A673 (cell line): ENCODE data around the gene FCN2. TPM values are rescaled to one million over a fixed set of nuclear protein-coding genes. Genes with fewer than 3 reads are reported as not detected.

Experiments used
- BruUV-seq: library from RNA; stranded (reverse); fragments of 400-500 nt; replicated peaks from 2 replicates; lab custom pipeline; 2021; lab: Mats Ljungman, UMichigan
- CTCF ChIA-PET: fragments of 300-600 bp; sonication (Branson Sonifier 250); formaldehyde crosslinking; loops from one replicate; lab custom pipeline; 2022; ENCODE audit warnings: antibody characterized with exemption; lab: Charles Lee
- POLR2A ChIA-PET: fragments of 300-600 bp; sonication (Branson Sonifier 250); formaldehyde crosslinking; loops from one replicate; lab custom pipeline; 2022; ENCODE audit warnings: antibody characterized with exemption; ENCODE audit not compliant: low non-redundant PET; lab: Charles Lee
- DNase-seq: peaks from one replicate; pipeline ENCODE4 v3.0.0-alpha.2; 2015; ENCODE audit warnings: low spot score
- H3K27ac ChIP-seq: fragments of 200-600 bp; sonication (generic); 2 replicates; pipeline ENCODE4 v1.5.1; 2016; ENCODE audit warnings: mixed run types, low read depth, mild to moderate bottlenecking, mixed read lengths, antibody characterized with exemption, low read length; ENCODE audit not compliant: poor library complexity, severe bottlenecking
- H3K27me3 ChIP-seq: fragments of 200-600 bp; sonication (generic); replicated peaks from 2 replicates; pipeline ENCODE4 v1.6.1; 2017; ENCODE audit warnings: mixed run types, low read depth, mild to moderate bottlenecking, mixed read lengths, antibody characterized with exemption, low read length; ENCODE audit not compliant: insufficient read depth, poor library complexity
- H3K36me3 ChIP-seq: fragments of 200-600 bp; sonication (generic); 2 replicates; pipeline ENCODE4 v1.6.1; 2016; ENCODE audit warnings: mixed run types, mild to moderate bottlenecking, mixed read lengths, antibody characterized with exemption, low read length; ENCODE audit not compliant: insufficient read depth, poor library complexity, severe bottlenecking
- H3K4me1 ChIP-seq: fragments of 200-600 bp; sonication (generic); 2 replicates; pipeline ENCODE4 v1.6.1; 2017; ENCODE audit warnings: mixed run types, mild to moderate bottlenecking, mixed read lengths, antibody characterized with exemption, low read length; ENCODE audit not compliant: insufficient read depth, poor library complexity, severe bottlenecking
- H3K4me3 ChIP-seq: fragments of 200-600 bp; sonication (generic); 2 replicates; pipeline ENCODE4 v1.5.1; 2016; ENCODE audit warnings: low read depth, mixed run types, mild to moderate bottlenecking, mixed read lengths, low read length; ENCODE audit not compliant: poor library complexity, severe bottlenecking
- H3K9me3 ChIP-seq: fragments of 200-600 bp; sonication (generic); 2 replicates; pipeline ENCODE4 v1.6.1; 2016; ENCODE audit warnings: mixed run types, low read depth, mild to moderate bottlenecking, mixed read lengths, antibody characterized with exemption, low read length; ENCODE audit not compliant: poor library complexity, severe bottlenecking
- EZH2 ChIP-seq: fragments of 200-600 bp; sonication (generic); IDR thresholded peaks from 2 replicates; pipeline ENCODE4 v1.6.1; 2017; ENCODE audit warnings: borderline replicate concordance, low read depth, mild to moderate bottlenecking, mixed read lengths, antibody characterized with exemption, low read length; ENCODE audit not compliant: poor library complexity, severe bottlenecking
- intact Hi-C: fragments of 100-400 bp; cut with micrococcal nuclease; formaldehyde crosslinking; loops from one replicate; pipeline ENCODE4 v1.10.0; 2022; ENCODE audit not compliant: unreplicated experiment
- total RNA-seq: library from RNA; stranded (reverse); gene quantifications from 2 replicates; pipeline ENCODE4 v1.2.3, GENCODE V29; 2021
- TF ChIP-seq, protein P1 (sequence below): fragments of 300-800, 200-600 bp; sonication (generic); conservative IDR thresholded peaks from 2 replicates; pipeline ENCODE4 v1.5.1; 2017; ENCODE audit warnings: low read depth, mild to moderate bottlenecking, antibody characterized with exemption, low read length, moderate library complexity, mixed read lengths

Gene FCN2
- total RNA-seq, 1 experiment from 2014 or later: not detected

DNA sequence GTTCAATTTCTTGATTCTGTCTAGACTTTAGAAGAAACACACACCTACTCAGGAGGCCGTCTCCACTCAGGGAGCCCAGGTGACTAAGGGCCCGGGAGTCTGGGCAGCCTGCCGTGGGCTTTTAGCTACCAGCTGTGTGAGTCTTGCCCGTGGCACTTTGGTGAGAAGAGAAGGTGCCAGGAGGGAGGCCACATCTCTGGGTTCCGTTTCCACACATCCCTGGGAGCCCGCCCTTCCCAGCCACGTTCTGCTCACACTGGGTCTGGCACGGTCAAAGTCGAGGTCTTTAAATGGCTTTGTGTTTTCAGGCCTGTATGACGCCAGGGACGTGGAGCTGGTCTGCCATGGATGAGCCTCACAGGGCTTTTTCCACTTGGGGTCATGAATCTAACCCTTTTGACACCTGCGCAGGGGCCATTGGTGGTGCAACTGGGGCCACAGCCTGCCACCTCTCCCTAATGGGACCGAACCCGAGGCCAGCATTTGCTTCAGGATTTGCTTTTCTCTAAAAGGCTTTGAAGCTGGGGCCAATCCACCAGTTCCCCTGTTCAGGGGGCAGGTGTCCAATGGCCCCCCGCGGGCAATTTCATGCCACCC, 17.2 kb upstream of the FCN2 start:
- Histone ChIP-seq H3K36me3 (no peaks in the 10 kb centered on the region), H3K9me3 (no peaks in the 10 kb centered on the region), H3K27me3 (no peaks in the 10 kb centered on the region), H3K4me1 (no peaks in the 10 kb centered on the region), H3K4me3 (no peak overlapping the region), H3K27ac (no peak overlapping the region)
- intact Hi-C loops: no loop called here
- TF ChIP-seq, protein P1, sequence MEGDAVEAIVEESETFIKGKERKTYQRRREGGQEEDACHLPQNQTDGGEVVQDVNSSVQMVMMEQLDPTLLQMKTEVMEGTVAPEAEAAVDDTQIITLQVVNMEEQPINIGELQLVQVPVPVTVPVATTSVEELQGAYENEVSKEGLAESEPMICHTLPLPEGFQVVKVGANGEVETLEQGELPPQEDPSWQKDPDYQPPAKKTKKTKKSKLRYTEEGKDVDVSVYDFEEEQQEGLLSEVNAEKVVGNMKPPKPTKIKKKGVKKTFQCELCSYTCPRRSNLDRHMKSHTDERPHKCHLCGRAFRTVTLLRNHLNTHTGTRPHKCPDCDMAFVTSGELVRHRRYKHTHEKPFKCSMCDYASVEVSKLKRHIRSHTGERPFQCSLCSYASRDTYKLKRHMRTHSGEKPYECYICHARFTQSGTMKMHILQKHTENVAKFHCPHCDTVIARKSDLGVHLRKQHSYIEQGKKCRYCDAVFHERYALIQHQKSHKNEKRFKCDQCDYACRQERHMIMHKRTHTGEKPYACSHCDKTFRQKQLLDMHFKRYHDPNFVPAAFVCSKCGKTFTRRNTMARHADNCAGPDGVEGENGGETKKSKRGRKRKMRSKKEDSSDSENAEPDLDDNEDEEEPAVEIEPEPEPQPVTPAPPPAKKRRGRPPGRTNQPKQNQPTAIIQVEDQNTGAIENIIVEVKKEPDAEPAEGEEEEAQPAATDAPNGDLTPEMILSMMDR: no peak
- no peak for TF ChIP-seq EZH2
- ChIA-PET CTCF (no interaction called here), POLR2A (no interaction called here)
- BruUV-seq: no TSS peak
- no peak for DNase-seq

DNA sequence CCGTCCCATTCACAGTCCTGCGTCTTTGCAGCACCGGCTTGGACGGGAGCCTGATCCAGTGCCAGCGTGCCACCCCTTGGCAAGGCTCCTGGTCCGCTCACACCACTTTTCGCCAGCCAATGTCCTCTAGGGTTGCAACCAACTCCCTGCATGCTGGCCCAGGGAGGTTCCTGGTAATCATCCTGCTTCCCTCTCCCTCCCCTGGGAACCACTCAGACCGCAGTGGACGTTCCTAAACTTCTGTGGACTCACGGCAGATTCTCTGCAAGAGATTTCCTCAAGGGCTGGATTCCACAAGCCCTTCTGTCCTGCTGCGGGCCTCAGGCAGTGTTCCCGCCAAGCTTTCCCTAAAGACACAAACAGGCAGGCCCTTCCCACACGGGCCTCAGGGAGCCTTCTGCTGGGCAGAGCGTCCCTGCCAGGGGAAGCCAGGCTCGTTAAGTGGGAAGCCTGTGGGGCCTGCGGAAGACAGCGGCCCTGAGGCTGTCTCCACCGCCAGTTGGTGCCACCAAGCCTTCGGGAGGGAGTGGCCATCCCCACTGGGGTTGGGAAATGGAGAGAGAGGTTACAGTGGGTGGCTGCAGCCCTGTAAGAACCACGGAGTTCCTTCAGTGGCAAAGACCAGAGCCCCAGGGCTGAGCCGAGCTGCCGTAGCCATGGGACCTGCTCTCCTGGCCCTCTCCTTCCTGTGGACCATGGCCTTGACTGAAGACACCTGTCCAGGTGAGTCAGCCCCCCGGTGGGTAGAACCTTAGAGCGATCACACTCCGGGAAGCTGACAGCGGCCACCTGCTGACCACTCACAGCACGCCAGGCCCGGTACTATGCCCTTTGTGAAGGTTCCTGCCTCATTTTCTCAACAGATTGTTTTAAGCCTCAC, 16.4 kb upstream of the FCN2 start:
- Histone ChIP-seq H3K4me3 (no peak overlapping the region), H3K27ac (no peak overlapping the region), H3K36me3 (no peaks in the 10 kb centered on the region), H3K27me3 (no peaks in the 10 kb centered on the region), H3K4me1 (no peaks in the 10 kb centered on the region), H3K9me3 (no peaks in the 10 kb centered on the region)
- BruUV-seq: no TSS peak
- ChIA-PET CTCF (no interaction called here), POLR2A (no interaction called here)
- intact Hi-C loops: no loop called here
- no peak for TF ChIP-seq EZH2
- TF ChIP-seq, protein P1: no peak
- no peak for DNase-seq

DNA sequence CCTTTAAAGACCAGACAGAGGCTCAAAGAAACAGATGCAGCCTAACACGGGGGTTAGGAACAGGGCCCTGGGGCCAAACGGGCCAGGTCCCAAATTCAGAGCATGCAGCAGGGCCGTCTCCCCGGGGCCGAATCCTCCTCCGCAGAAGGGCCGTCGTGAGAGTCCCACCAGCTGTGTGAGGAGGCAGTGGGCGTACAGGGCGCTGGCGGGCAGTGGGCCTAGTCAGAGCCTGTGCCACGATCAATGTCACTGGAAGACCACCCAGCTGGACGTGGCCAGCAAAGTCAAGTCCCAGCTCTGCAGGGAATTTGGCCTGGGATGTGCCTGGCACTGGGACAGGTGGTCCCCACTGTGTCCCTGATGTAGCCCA, 15.8 kb upstream of the FCN2 start:
- Histone ChIP-seq H3K4me1 (no peaks in the 10 kb centered on the region), H3K27ac (no peak overlapping the region), H3K36me3 (no peaks in the 10 kb centered on the region), H3K4me3 (no peak overlapping the region), H3K27me3 (no peaks in the 10 kb centered on the region), H3K9me3 (no peaks in the 10 kb centered on the region)
- no peak for DNase-seq
- TF ChIP-seq EZH2: no peak
- TF ChIP-seq, protein P1: no peak
- BruUV-seq: no TSS peak
- CTCF ChIA-PET: no interaction called here
- POLR2A ChIA-PET: no interaction called here
- intact Hi-C loops: no loop called here
